Measurements from ENCODE around the gene INPPL1. TPM values are rescaled to one million over a fixed set of nuclear protein-coding genes. Genes with fewer than 3 reads are reported as not detected.
"Not testable (repeated sequence)": the region's sequence is repeated elsewhere in the genome, so short reads cannot be mapped to it uniquely, and the experiment has no call there.

The INPPL1 gene
- total RNA-seq, 1 experiment from 2014 or later, result 214 TPM

DNA sequence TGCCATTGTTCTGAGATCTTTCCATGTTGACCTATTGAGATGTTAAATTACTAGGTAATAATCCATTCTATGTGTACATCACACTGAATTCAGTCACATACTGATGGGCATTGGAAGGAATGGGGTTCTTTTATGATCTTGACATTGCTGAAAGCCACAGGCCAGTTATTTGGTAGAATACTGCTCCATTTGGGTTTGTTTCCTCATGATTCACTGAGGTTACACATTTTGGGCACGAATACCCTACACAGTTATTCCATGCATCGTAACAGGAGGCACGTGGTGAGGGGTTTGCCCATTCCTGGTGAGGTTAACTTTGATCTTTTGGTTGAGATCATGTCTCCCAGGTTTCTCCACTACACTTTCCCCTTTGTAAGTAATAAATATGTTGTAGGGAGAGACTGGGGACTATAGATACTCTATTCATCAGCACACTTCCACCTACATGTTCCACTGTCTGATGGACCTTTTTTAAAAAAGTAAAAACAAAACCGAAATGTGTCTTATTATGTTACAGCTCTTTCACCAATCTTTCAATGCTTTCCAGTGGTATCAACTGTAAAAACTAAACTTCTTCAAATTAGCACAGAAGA is 44.7 kb upstream of the INPPL1 start:
- no CpG with 5 or more reads among the region's 4 CpGs for WGBS (ENCODE audit: extremely low coverage, insufficient read length, low lambda C conversion rate)
- Histone ChIP-seq H3T11ph (ENCODE audit: low read length) (no peak overlapping the region), H4K91ac (ENCODE audit: insufficient read length, low read depth, low read length) (no peak overlapping the region), H4K20me1 (ENCODE audit: control insufficient read depth, insufficient read depth, insufficient read length) (no peaks in the 10 kb centered on the region), H3K14ac (ENCODE audit: insufficient read depth, low read length) (no peak overlapping the region), H2BK5ac (ENCODE audit: insufficient read length, low read length) (no peak overlapping the region), H3K23ac (ENCODE audit: insufficient read length, low read depth, low read length) (no peak overlapping the region), H2BK15ac (ENCODE audit: low read depth, low read length) (no peak overlapping the region), H3K56ac (ENCODE audit: insufficient read length, low read depth, low read length) (no peak overlapping the region), H3K79me2 (ENCODE audit: insufficient read depth, low read length) (no peaks in the 10 kb centered on the region), H3K4me1 (ENCODE audit: insufficient read depth, low read length) (no peaks in the 10 kb centered on the region), H2BK12ac (ENCODE audit: insufficient read length, low read depth, low read length) (no peak overlapping the region), H3K18ac (ENCODE audit: insufficient read length, low read depth, low read length) (no peak overlapping the region), H2AFZ (ENCODE audit: low read length) (no peak overlapping the region), H3K23me2 (ENCODE audit: insufficient read length, low read depth, low read length, poor library complexity, severe bottlenecking) (no peaks in the 10 kb centered on the region), H3K79me1 (ENCODE audit: insufficient read depth, low read depth, low read length, poor library complexity, severe bottlenecking) (no peaks in the 10 kb centered on the region), H3K9ac (ENCODE audit: extremely low read depth, insufficient read length, low read length) (no peak overlapping the region), H2AK5ac (ENCODE audit: insufficient read length, low read length) (no peak overlapping the region), H3K4ac (ENCODE audit: low read depth, low read length) (no peak overlapping the region), H3K9me3 (ENCODE audit: control insufficient read depth, low read depth, low read length) (no peaks in the 10 kb centered on the region), H3K27ac (ENCODE audit: insufficient read length, low read depth, low read length) (no peak overlapping the region), H4K8ac (replicated peaks; ENCODE audit: insufficient read length, low read depth, low read length) (no peak overlapping the region), H3K4me2 (ENCODE audit: insufficient read depth, insufficient read length, low read length) (no peak overlapping the region), H2BK20ac (ENCODE audit: low read depth, low read length, poor library complexity, severe bottlenecking) (no peak overlapping the region), H3K27me3 (ENCODE audit: insufficient read depth, low read length) (no peaks in the 10 kb centered on the region), H2BK120ac (ENCODE audit: low read depth, low read length, poor library complexity, severe bottlenecking) (no peak overlapping the region), H4K5ac (ENCODE audit: insufficient read length, low read depth, low read length) (no peak overlapping the region)
- TF ChIP-seq, protein P1, sequence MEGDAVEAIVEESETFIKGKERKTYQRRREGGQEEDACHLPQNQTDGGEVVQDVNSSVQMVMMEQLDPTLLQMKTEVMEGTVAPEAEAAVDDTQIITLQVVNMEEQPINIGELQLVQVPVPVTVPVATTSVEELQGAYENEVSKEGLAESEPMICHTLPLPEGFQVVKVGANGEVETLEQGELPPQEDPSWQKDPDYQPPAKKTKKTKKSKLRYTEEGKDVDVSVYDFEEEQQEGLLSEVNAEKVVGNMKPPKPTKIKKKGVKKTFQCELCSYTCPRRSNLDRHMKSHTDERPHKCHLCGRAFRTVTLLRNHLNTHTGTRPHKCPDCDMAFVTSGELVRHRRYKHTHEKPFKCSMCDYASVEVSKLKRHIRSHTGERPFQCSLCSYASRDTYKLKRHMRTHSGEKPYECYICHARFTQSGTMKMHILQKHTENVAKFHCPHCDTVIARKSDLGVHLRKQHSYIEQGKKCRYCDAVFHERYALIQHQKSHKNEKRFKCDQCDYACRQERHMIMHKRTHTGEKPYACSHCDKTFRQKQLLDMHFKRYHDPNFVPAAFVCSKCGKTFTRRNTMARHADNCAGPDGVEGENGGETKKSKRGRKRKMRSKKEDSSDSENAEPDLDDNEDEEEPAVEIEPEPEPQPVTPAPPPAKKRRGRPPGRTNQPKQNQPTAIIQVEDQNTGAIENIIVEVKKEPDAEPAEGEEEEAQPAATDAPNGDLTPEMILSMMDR (conservative IDR thresholded peaks at IDR 0.05), result no peak
- H3K36me3 Mint-ChIP-seq (ENCODE audit: insufficient read depth in 1 of 3, low read depth in 3 of 3), result no peaks in the 10 kb centered on the region
- H3K9me3 Mint-ChIP-seq, result no peaks in the 10 kb centered on the region
- H3K27ac Mint-ChIP-seq, result no peak overlapping the region
- DNase-seq, result no peak
- no peak overlapping the region for H3K4me3 Mint-ChIP-seq
- H3K4me1 Mint-ChIP-seq, result peaks cover 9 to 11% of the 10 kb centered on the region in 2 experiments
- peaks cover 14% of the 10 kb centered on the region for H3K27me3 Mint-ChIP-seq (ENCODE audit: low read depth)

DNA sequence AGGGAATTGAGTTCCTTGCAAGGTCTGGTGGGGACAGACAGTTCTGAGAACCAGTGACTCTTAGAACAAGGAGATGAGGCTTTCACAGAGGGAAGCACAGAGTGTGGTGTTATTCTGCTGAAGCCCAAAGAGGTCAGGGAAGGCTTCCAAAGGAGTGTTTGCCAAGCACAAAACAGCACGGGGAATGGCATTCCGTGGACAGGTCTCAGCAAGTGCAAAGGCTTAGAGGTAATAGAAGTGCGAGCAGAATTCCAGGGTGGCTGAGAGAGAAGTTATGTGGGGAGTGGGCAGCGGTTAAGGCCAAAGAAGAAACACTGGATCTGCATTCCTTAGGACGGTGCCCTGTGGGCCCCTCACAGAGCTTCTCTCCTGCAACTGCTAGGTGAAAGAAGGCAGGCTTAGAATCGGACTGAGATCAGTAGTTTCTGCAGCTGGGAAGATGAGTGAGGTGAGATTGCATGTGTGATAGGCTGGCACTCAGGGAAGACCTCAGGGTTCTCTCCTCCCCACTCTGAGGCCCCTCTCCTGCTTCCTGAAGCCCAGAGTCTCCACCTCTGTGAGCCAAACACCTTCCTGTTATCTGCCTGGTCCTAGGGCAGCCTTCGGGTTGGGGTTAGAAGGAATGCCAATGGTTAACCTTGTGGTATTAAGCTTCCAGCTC is 43.5 kb upstream of the INPPL1 start:
- not testable (repeated sequence) for H2BK15ac ChIP-seq (ENCODE audit: low read depth, low read length); H3K27me3 ChIP-seq (ENCODE audit: insufficient read depth, low read length); H4K8ac ChIP-seq (replicated peaks; ENCODE audit: insufficient read length, low read depth, low read length); H3K4me1 ChIP-seq (ENCODE audit: insufficient read depth, low read length); H2BK5ac ChIP-seq (ENCODE audit: insufficient read length, low read length); H3K9me3 Mint-ChIP-seq; H3K56ac ChIP-seq (ENCODE audit: insufficient read length, low read depth, low read length); H4K91ac ChIP-seq (ENCODE audit: insufficient read length, low read depth, low read length); H3K79me2 ChIP-seq (ENCODE audit: insufficient read depth, low read length); H2BK20ac ChIP-seq (ENCODE audit: low read depth, low read length, poor library complexity, severe bottlenecking); H3K4me2 ChIP-seq (ENCODE audit: insufficient read depth, insufficient read length, low read length); H3K27ac ChIP-seq (ENCODE audit: insufficient read length, low read depth, low read length); H4K20me1 ChIP-seq (ENCODE audit: control insufficient read depth, insufficient read depth, insufficient read length); H3K9ac ChIP-seq (ENCODE audit: extremely low read depth, insufficient read length, low read length); H3K9me3 ChIP-seq (ENCODE audit: control insufficient read depth, low read depth, low read length); H3K18ac ChIP-seq (ENCODE audit: insufficient read length, low read depth, low read length); H3K36me3 Mint-ChIP-seq (ENCODE audit: insufficient read depth in 1 of 3, low read depth in 3 of 3); H3T11ph ChIP-seq (ENCODE audit: low read length); H4K5ac ChIP-seq (ENCODE audit: insufficient read length, low read depth, low read length); H3K23me2 ChIP-seq (ENCODE audit: insufficient read length, low read depth, low read length, poor library complexity, severe bottlenecking); H3K23ac ChIP-seq (ENCODE audit: insufficient read length, low read depth, low read length); H3K14ac ChIP-seq (ENCODE audit: insufficient read depth, low read length); H3K4me3 Mint-ChIP-seq; H3K4ac ChIP-seq (ENCODE audit: low read depth, low read length); H2BK120ac ChIP-seq (ENCODE audit: low read depth, low read length, poor library complexity, severe bottlenecking); H2AFZ ChIP-seq (ENCODE audit: low read length); H2BK12ac ChIP-seq (ENCODE audit: insufficient read length, low read depth, low read length); H2AK5ac ChIP-seq (ENCODE audit: insufficient read length, low read length); H3K27ac Mint-ChIP-seq; DNase-seq; H3K79me1 ChIP-seq (ENCODE audit: insufficient read depth, low read depth, low read length, poor library complexity, severe bottlenecking)
- H3K27me3 Mint-ChIP-seq (ENCODE audit: low read depth), result peaks cover 14% of the 10 kb centered on the region
- no CpG with 5 or more reads among the region's 7 CpGs for WGBS (ENCODE audit: extremely low coverage, insufficient read length, low lambda C conversion rate)
- peaks cover 9 to 11% of the 10 kb centered on the region in 2 experiments for H3K4me1 Mint-ChIP-seq
